ENCODE measurements around the gene HYLS1.
A peak's percentile ranks its signal among the peaks of the same experiment; 100 is the strongest.
"Not testable (repeated sequence)": the region's sequence is repeated elsewhere in the genome, so short reads cannot be mapped to it uniquely, and the experiment has no call there.

HYLS1 gene

GRCh38 chr11:125887373-125888324, at the start of gene HYLS1:
HYLS1 (plus strand) TSS chr11:125887668; CDS start chr11:125899369, 11,701 bp downstream.
- peak; percentile 88 to 96 for DNase-seq

GRCh38 chr11:125842321-125842948, 45.0 kb upstream of the HYLS1 start:
- DNase-seq, result no peak

GRCh38 chr11:125846188-125846587, 41.3 kb upstream of the HYLS1 start:
- no peak for DNase-seq

GRCh38 chr11:125857670-125858069, 29.8 kb upstream of the HYLS1 start:
- not testable (repeated sequence) for DNase-seq

GRCh38 chr11:125862786-125863185, 24.7 kb upstream of the HYLS1 start:
- DNase-seq, result not testable (repeated sequence)

- DNase-seq, result not testable (repeated sequence)
Observed at GRCh38 chr11:125865354-125865753, 22.1 kb upstream of the HYLS1 start.

GRCh38 chr11:125869521-125869920, 17.9 kb upstream of the HYLS1 start:
- DNase-seq, result no peak

GRCh38 chr11:125871391-125872137, 15.9 kb upstream of the HYLS1 start:
- DNase-seq, result no peak

- no peak for DNase-seq
Observed at GRCh38 chr11:125872138-125872491, 15.4 kb upstream of the HYLS1 start.

- no peak for DNase-seq
Observed at GRCh38 chr11:125873881-125874555, 13.4 kb upstream of the HYLS1 start.

GRCh38 chr11:125874556-125875124, 12.8 kb upstream of the HYLS1 start:
- peak in 1 of 2 experiments; percentile 63 for DNase-seq

- DNase-seq, result no peak
Observed at GRCh38 chr11:125881291-125881690, 6.2 kb upstream of the HYLS1 start.

GRCh38 chr11:125883375-125883774, 4.1 kb upstream of the HYLS1 start:
- no peak for DNase-seq

- peak; percentile 31 to 80 for DNase-seq
Observed at GRCh38 chr11:125886997-125887372, 483 bp upstream of the HYLS1 start.

GRCh38 chr11:125890447-125891100, 3.1 kb downstream of the HYLS1 start:
- DNase-seq, result no peak

GRCh38 chr11:125892071-125892470, 4.6 kb downstream of the HYLS1 start:
- DNase-seq, result no peak

GRCh38 chr11:125892994-125893393, 5.5 kb downstream of the HYLS1 start:
- no peak for DNase-seq

- no peak for DNase-seq
Observed at GRCh38 chr11:125901872-125902271, 14.4 kb downstream of the HYLS1 start.

GRCh38 chr11:125902277-125902926, 14.9 kb downstream of the HYLS1 start:
- DNase-seq, result no peak

- peak; percentile 46 to 82 for DNase-seq
Observed at GRCh38 chr11:125902927-125903710, 15.7 kb downstream of the HYLS1 start, which contains the start of gene PUS3. PUS3 (minus strand) TSS chr11:125903206; CDS start chr11:125896284, 6,922 bp downstream.

Measured in SW 1271 (cell line).